HepG2 (cell line): ENCODE results near the gene GABRG3.

ENCODE experiments used
- ATAD3A ChIP-seq: sonication (generic); formaldehyde crosslinking; IDR thresholded peaks from 2 replicates; pipeline ENCODE4 v1.4.0; 2020; ENCODE audit warnings: missing genetic modification reagents
- MTA3 ChIP-seq: sonication (generic); formaldehyde crosslinking; IDR thresholded peaks from 2 replicates; pipeline ENCODE4 v1.4.0; 2020; ENCODE audit warnings: missing genetic modification reagents
- SMC3 ChIP-seq: IDR thresholded peaks from 2 replicates; pipeline ENCODE4 v1.6.1; 2011; ENCODE audit warnings: low read length, improper control_type of control experiment
- SNAPC5 ChIP-seq: sonication (generic); formaldehyde crosslinking; IDR thresholded peaks from 2 replicates; pipeline ENCODE4 v1.8.1; 2023; ENCODE audit warnings: mild to moderate bottlenecking, missing genetic modification reagents, borderline replicate concordance
- TRIM22 ChIP-seq: fragments of 450-650 bp; IDR thresholded peaks from 2 replicates; pipeline ENCODE4 v1.6.1; 2017
- USF2 ChIP-seq, 2 experiments: sonication (generic) in 1 of 2; formaldehyde crosslinking in 1 of 2; IDR thresholded peaks; 2 replicates each; pipeline versions ENCODE4 v1.5.1 to v1.6.1; 2011 to 2020; ENCODE audit warnings: borderline replicate concordance in 1 of 2, low read depth in 1 of 2, low read length in 1 of 2, mild to moderate bottlenecking in 1 of 2, missing genetic modification reagents in 1 of 2, moderate library complexity in 1 of 2
- ZFP36L1 ChIP-seq: sonication (generic); formaldehyde crosslinking; IDR thresholded peaks from 2 replicates; pipeline ENCODE4 v1.8.0; 2022; ENCODE audit warnings: mild to moderate bottlenecking, missing genetic modification reagents, moderate library complexity
- ZNF430 ChIP-seq: sonication (generic); formaldehyde crosslinking; IDR thresholded peaks from 2 replicates; pipeline ENCODE4 v1.9.0; 2021; ENCODE audit warnings: mild to moderate bottlenecking, missing genetic modification reagents

- TF ChIP-seq MTA3 (CRISPR knock-in tag) (no peak), ZFP36L1 (CRISPR knock-in tag) (no peak), USF2 (IDR thresholded peaks at IDR 0.05; ENCODE audit: low read depth, low read length) (no peak), USF2 (CRISPR knock-in tag; IDR thresholded peaks at IDR 0.05; ENCODE audit: borderline replicate concordance) (no peak), ZNF430 (CRISPR knock-in tag) (no peak), SNAPC5 (CRISPR knock-in tag) (no peak), SMC3 (no peak), ATAD3A (CRISPR knock-in tag) (no peak), TRIM22 (no peak)
Observed at GRCh38 chr15:27359586-27359985, 388.6 kb downstream of the GABRG3 start.
